Trophoblast cell (in vitro differentiated cells and primary cell): Measurements from ENCODE around the gene ZBTB9.

Experiments
- DNase-seq, 2 donors: peaks; one replicate each; pipeline ENCODE4 v3.0.0-alpha.2; 2016
- H2AFZ ChIP-seq: 2 replicates; pipeline ENCODE4 v1.6.1; 2013; ENCODE audit warnings: low read length, moderate library complexity, mild to moderate bottlenecking; ENCODE audit not compliant: insufficient read depth, poor library complexity
- H2AK5ac ChIP-seq: 2 replicates; pipeline ENCODE4 v1.6.1; 2013; ENCODE audit warnings: mild to moderate bottlenecking, low read length
- H2BK120ac ChIP-seq: 2 replicates; pipeline ENCODE4 v1.6.1; 2013; ENCODE audit warnings: low read length, mild to moderate bottlenecking, moderate library complexity; ENCODE audit not compliant: insufficient read depth, poor library complexity
- H2BK12ac ChIP-seq: 2 replicates; pipeline ENCODE4 v1.6.1; 2013; ENCODE audit warnings: mild to moderate bottlenecking, low read length, moderate library complexity
- H2BK5ac ChIP-seq: 2 replicates; pipeline ENCODE4 v1.6.1; 2013; ENCODE audit warnings: low read length, low read depth, moderate library complexity, mild to moderate bottlenecking; ENCODE audit not compliant: poor library complexity
- H3K14ac ChIP-seq: 2 replicates; pipeline ENCODE4 v1.6.1; 2013; ENCODE audit warnings: mild to moderate bottlenecking, low read length
- H3K18ac ChIP-seq: 2 replicates; pipeline ENCODE4 v1.6.1; 2013; ENCODE audit warnings: mild to moderate bottlenecking, low read length
- H3K23ac ChIP-seq: 2 replicates; pipeline ENCODE4 v1.6.1; 2013; ENCODE audit warnings: low read length
- H3K27ac ChIP-seq: 2 replicates; pipeline ENCODE4 v1.5.1; 2013; ENCODE audit warnings: low read depth, mild to moderate bottlenecking, inconsistent platforms, low read length, moderate library complexity
- H3K27me3 ChIP-seq: 2 replicates; pipeline ENCODE4 v1.6.1; 2013; ENCODE audit warnings: inconsistent platforms, mild to moderate bottlenecking, low read length, moderate library complexity; ENCODE audit not compliant: insufficient read depth
- H3K36me3 ChIP-seq, 2 experiments: 1 replicate in 1 of 2; 2 replicates in 1 of 2; pipeline ENCODE4 v1.6.1; 2013; ENCODE audit warnings: low read length in 2 of 2, mild to moderate bottlenecking in 2 of 2, moderate library complexity in 1 of 2; ENCODE audit not compliant: insufficient read depth in 2 of 2, control insufficient read depth in 1 of 2
- H3K4ac ChIP-seq: 2 replicates; pipeline ENCODE4 v1.6.1; 2013; ENCODE audit warnings: low read depth, mild to moderate bottlenecking, low read length, moderate library complexity
- H3K4me1 ChIP-seq, 2 experiments: 1 replicate in 1 of 2; 2 replicates in 1 of 2; pipeline ENCODE4 v1.6.1; 2013; ENCODE audit warnings: low read length in 2 of 2, mild to moderate bottlenecking in 2 of 2, moderate library complexity in 1 of 2; ENCODE audit not compliant: insufficient read depth in 2 of 2, control insufficient read depth in 1 of 2
- H3K4me2 ChIP-seq: 2 replicates; pipeline ENCODE4 v1.6.1; 2013; ENCODE audit warnings: inconsistent platforms, mild to moderate bottlenecking, low read length, moderate library complexity
- H3K4me3 ChIP-seq: 2 replicates; pipeline ENCODE4 v1.5.1; 2013; ENCODE audit warnings: mild to moderate bottlenecking, low read depth, low read length, inconsistent platforms
- H3K79me1 ChIP-seq: one replicate; pipeline ENCODE4 v1.6.1; 2013; ENCODE audit warnings: low read length
- H3K79me2 ChIP-seq: 2 replicates; pipeline ENCODE4 v1.6.1; 2013; ENCODE audit warnings: low read length, mild to moderate bottlenecking; ENCODE audit not compliant: control insufficient read depth, insufficient read depth, poor library complexity
- H3K9ac ChIP-seq: 2 replicates; pipeline ENCODE4 v1.6.1; 2013; ENCODE audit warnings: mild to moderate bottlenecking, low read length
- H3K9me3 ChIP-seq: 2 replicates; pipeline ENCODE4 v1.6.1; 2013; ENCODE audit warnings: low read depth, mild to moderate bottlenecking, control low read depth, inconsistent platforms, low read length; ENCODE audit not compliant: insufficient read depth
- H4K12ac ChIP-seq: 2 replicates; pipeline ENCODE4 v1.6.1; 2013; ENCODE audit warnings: low read depth, mild to moderate bottlenecking, low read length, moderate library complexity
- H4K8ac ChIP-seq: 2 replicates; pipeline ENCODE4 v1.6.1; 2013; ENCODE audit warnings: low read depth, mild to moderate bottlenecking, low read length, moderate library complexity
- H4K91ac ChIP-seq: one replicate; pipeline ENCODE4 v1.6.1; 2013; ENCODE audit warnings: low read depth, mild to moderate bottlenecking, low read length, moderate library complexity
- WGBS: extraction: QIAGEN DNeasy Blood & Tissue Kit; methylation state at CpG from one replicate; pipeline ENCODE4 v1.1.7; 2013; ENCODE audit warnings: missing lambda C conversion rate; ENCODE audit not compliant: insufficient read length, insufficient coverage; ENCODE audit errors: extremely low coverage; 5-methylcytosine and 5-hydroxymethylcytosine counted together

ZBTB9 gene

GRCh38 chr6:33431880-33432541, 22.4 kb upstream of the ZBTB9 start:
- Histone ChIP-seq H2BK120ac (no peak overlapping the region), H3K4ac (no peak overlapping the region), H3K9ac (no peak overlapping the region), H3K4me2 (no peak overlapping the region), H2BK5ac (no peak overlapping the region), H4K91ac (no peak overlapping the region), H4K12ac (no peak overlapping the region), H3K18ac (peak overlapping the region; percentile 45), H2BK12ac (no peak overlapping the region), H2AK5ac (no peak overlapping the region), H3K79me2 (peaks cover 2% of the 10 kb centered on the region), H3K27me3 (no peaks in the 10 kb centered on the region), H3K4me1 (peaks cover 38 to 45% of the 10 kb centered on the region in 2 experiments), H3K14ac (peak overlapping the region; percentile 3), H3K79me1 (peaks cover 4% of the 10 kb centered on the region), H3K4me3 (no peak overlapping the region), H3K36me3 (peaks cover 8 to 16% of the 10 kb centered on the region in 2 experiments), H3K23ac (no peak overlapping the region), H4K8ac (no peak overlapping the region), H3K9me3 (peaks cover 4% of the 10 kb centered on the region), H2AFZ (no peak overlapping the region), H3K27ac (no peak overlapping the region)
- WGBS: no CpG with 5 or more reads among the region's 12 CpGs
- no peak for DNase-seq

GRCh38 chr6:33432546-33432945, 21.8 kb upstream of the ZBTB9 start:
- Histone ChIP-seq H3K4me3 (no peak overlapping the region), H3K23ac (no peak overlapping the region), H4K91ac (no peak overlapping the region), H3K4me2 (peak overlapping the region; percentile 24), H3K4me1 (peaks cover 33 to 40% of the 10 kb centered on the region in 2 experiments), H2BK12ac (no peak overlapping the region), H3K9ac (no peak overlapping the region), H3K4ac (no peak overlapping the region), H3K36me3 (peaks cover 9 to 22% of the 10 kb centered on the region in 2 experiments), H2AFZ (no peak overlapping the region), H3K9me3 (peaks cover 4% of the 10 kb centered on the region), H2BK5ac (no peak overlapping the region), H4K12ac (no peak overlapping the region), H3K27me3 (no peaks in the 10 kb centered on the region), H3K18ac (no peak overlapping the region), H2BK120ac (no peak overlapping the region), H2AK5ac (no peak overlapping the region), H3K79me2 (peaks cover 2% of the 10 kb centered on the region), H3K79me1 (peaks cover 3% of the 10 kb centered on the region), H3K14ac (no peak overlapping the region), H4K8ac (no peak overlapping the region), H3K27ac (no peak overlapping the region)
- no CpG with 5 or more reads among the region's 10 CpGs for WGBS
- DNase-seq: no peak

- Histone ChIP-seq H3K9me3 (peaks cover 4% of the 10 kb centered on the region), H2AFZ (no peak overlapping the region), H3K79me2 (peaks cover 2% of the 10 kb centered on the region), H3K9ac (no peak overlapping the region), H2BK12ac (no peak overlapping the region), H3K4ac (no peak overlapping the region), H3K14ac (no peak overlapping the region), H4K91ac (no peak overlapping the region), H2BK120ac (no peak overlapping the region), H2AK5ac (no peak overlapping the region), H2BK5ac (no peak overlapping the region), H3K23ac (no peak overlapping the region), H3K18ac (no peak overlapping the region), H3K36me3 (peaks cover 13 to 26% of the 10 kb centered on the region in 2 experiments), H3K27ac (peak overlapping the region; percentile 6), H4K12ac (no peak overlapping the region), H3K27me3 (no peaks in the 10 kb centered on the region), H3K79me1 (peaks cover 2% of the 10 kb centered on the region), H4K8ac (no peak overlapping the region), H3K4me1 (peaks cover 33 to 39% of the 10 kb centered on the region in 2 experiments), H3K4me2 (peak overlapping the region; percentile 51), H3K4me3 (no peak overlapping the region)
- WGBS: no CpG with 5 or more reads among the region's 1 CpG
- DNase-seq: no peak
Observed at GRCh38 chr6:33433001-33433543, 21.3 kb upstream of the ZBTB9 start.

GRCh38 chr6:33433544-33434191, 20.7 kb upstream of the ZBTB9 start:
- Histone ChIP-seq H3K79me2 (no peaks in the 10 kb centered on the region), H2BK5ac (no peak overlapping the region), H3K18ac (no peak overlapping the region), H4K12ac (no peak overlapping the region), H3K4me1 (peaks cover 28 to 34% of the 10 kb centered on the region in 2 experiments), H2AK5ac (no peak overlapping the region), H4K8ac (no peak overlapping the region), H3K4ac (no peak overlapping the region), H3K27ac (peak overlapping the region; percentile 6), H2BK120ac (no peak overlapping the region), H4K91ac (no peak overlapping the region), H3K79me1 (no peaks in the 10 kb centered on the region), H3K9me3 (peaks cover 2% of the 10 kb centered on the region), H3K23ac (no peak overlapping the region), H3K27me3 (no peaks in the 10 kb centered on the region), H3K4me2 (peak overlapping the region; percentile 51), H3K9ac (no peak overlapping the region), H3K4me3 (no peak overlapping the region), H2AFZ (no peak overlapping the region), H2BK12ac (no peak overlapping the region), H3K36me3 (peaks cover 19 to 32% of the 10 kb centered on the region in 2 experiments), H3K14ac (no peak overlapping the region)
- no peak for DNase-seq
- WGBS: no CpG with 5 or more reads among the region's 17 CpGs
